BJ (cell line): ENCODE results near the gene CEACAM8. TPM values are rescaled to one million over a fixed set of nuclear protein-coding genes. Genes with fewer than 3 reads are reported as not detected.

Experiments used
- CTCF ChIA-PET: fragments of 350-600 bp; formaldehyde crosslinking; extraction: SDS; loops from one replicate; lab custom pipeline; 2021; ENCODE audit warnings: antibody characterized with exemption, inconsistent platforms; lab: Yijun Ruan, JAX
- POLR2A ChIA-PET: fragments of 300-600 bp; sonication (Branson Sonifier 250); formaldehyde crosslinking; extraction: SDS; loops from one replicate; lab custom pipeline; 2021; ENCODE audit warnings: antibody characterized with exemption; lab: Charles Lee
- DNase-seq: peaks from one replicate; pipeline ENCODE4 v3.0.0-alpha.2; 2011; ENCODE audit warnings: low read depth
- H3K27me3 ChIP-seq: 2 replicates; pipeline ENCODE4 v1.6.0; 2011; ENCODE audit warnings: low read length; ENCODE audit not compliant: control insufficient read depth, insufficient read depth
- H3K36me3 ChIP-seq: 2 replicates; pipeline ENCODE4 v1.5.1; 2011; ENCODE audit warnings: low read length; ENCODE audit not compliant: control insufficient read depth, insufficient read depth
- H3K4me3 ChIP-seq: 2 replicates; pipeline ENCODE4 v1.5.1; 2011; ENCODE audit warnings: low read depth, mild to moderate bottlenecking, control low read depth, low read length
- CTCF ChIP-seq: IDR thresholded peaks from 2 replicates; pipeline ENCODE4 v1.5.1; 2011; ENCODE audit warnings: low read depth, mild to moderate bottlenecking, control low read depth, inconsistent platforms, low read length, moderate library complexity; ENCODE audit not compliant: insufficient read depth
- polyA plus RNA-seq: library from polyadenylated mRNA; depleted of rRNA; stranded (reverse); fragments of >200 nt; gene quantifications from 2 replicates; pipeline ENCODE4 v1.2.3, GENCODE V29; 2011

Gene CEACAM8
- polyA plus RNA-seq, 1 experiment: not detected

GRCh38 chr19:42548552-42548951 is 46.2 kb downstream of the CEACAM8 start:
- Histone ChIP-seq H3K27me3 (peaks cover 19% of the 10 kb centered on the region), H3K4me3 (no peak overlapping the region), H3K36me3 (no peaks in the 10 kb centered on the region)
- DNase-seq: no peak
- POLR2A ChIA-PET: no interaction called here
- TF ChIP-seq CTCF: no peak
- CTCF ChIA-PET: interaction anchor here (2.5 kb wide), 1 partner anchor 15 kb away, joined by 7 read pairs; no protein-coding TSS in a partner anchor

- DNase-seq: no peak
- TF ChIP-seq CTCF: no peak
- ChIA-PET CTCF (interaction anchor here (2.5 kb wide), 1 partner anchor 16 kb away, joined by 7 read pairs; no protein-coding TSS in a partner anchor), POLR2A (no interaction called here)
- Histone ChIP-seq H3K4me3 (no peak overlapping the region), H3K36me3 (no peaks in the 10 kb centered on the region), H3K27me3 (peaks cover 22% of the 10 kb centered on the region)
These were observed 46.8 kb downstream of the CEACAM8 start for GRCh38 chr19:42547929-42548328.

GRCh38 chr19:42546831-42547500 is 47.8 kb downstream of the CEACAM8 start:
- CTCF ChIA-PET: interaction anchor here (0.5 kb wide), 1 partner anchor 79 kb away, joined by 3 read pairs; no protein-coding TSS in a partner anchor
- TF ChIP-seq CTCF: no peak
- no peak overlapping the region for H3K4me3 ChIP-seq
- H3K36me3 ChIP-seq: no peaks in the 10 kb centered on the region
- no peak for DNase-seq
- peaks cover 23% of the 10 kb centered on the region for H3K27me3 ChIP-seq
- POLR2A ChIA-PET: no interaction called here

GRCh38 chr19:42544146-42544545 is 50.6 kb downstream of the CEACAM8 start:
- ChIA-PET POLR2A (no interaction called here), CTCF (interaction anchor here (1.9 kb wide), 1 partner anchor 15 kb away, joined by 6 read pairs; no protein-coding TSS in a partner anchor)
- H3K27me3 ChIP-seq: peaks cover 23% of the 10 kb centered on the region
- no peak for TF ChIP-seq CTCF
- no peak for DNase-seq
- no peaks in the 10 kb centered on the region for H3K36me3 ChIP-seq
- no peak overlapping the region for H3K4me3 ChIP-seq

GRCh38 chr19:42542791-42543190 is 51.9 kb downstream of the CEACAM8 start:
- no peak for TF ChIP-seq CTCF
- POLR2A ChIA-PET: no interaction called here
- Histone ChIP-seq H3K27me3 (peaks cover 26% of the 10 kb centered on the region), H3K36me3 (no peaks in the 10 kb centered on the region), H3K4me3 (no peak overlapping the region)
- CTCF ChIA-PET: interaction anchor here (1.1 kb wide), 1 partner anchor 14 kb away, joined by 4 read pairs; no protein-coding TSS in a partner anchor
- no peak for DNase-seq
